Measurements from ENCODE around the gene UBE2Q1. TPM values are rescaled to one million over a fixed set of nuclear protein-coding genes. Genes with fewer than 3 reads are reported as not detected.
A peak's percentile ranks its signal among the peaks of the same experiment; 100 is the strongest.

Gene UBE2Q1
- total and polyA plus RNA-seq, 10 of the 15 experiments (the other 5 are each of a cell fraction or from before 2014, with no cell fraction given) = 3.9 to 82.6 (median 24.1) TPM

DNA sequence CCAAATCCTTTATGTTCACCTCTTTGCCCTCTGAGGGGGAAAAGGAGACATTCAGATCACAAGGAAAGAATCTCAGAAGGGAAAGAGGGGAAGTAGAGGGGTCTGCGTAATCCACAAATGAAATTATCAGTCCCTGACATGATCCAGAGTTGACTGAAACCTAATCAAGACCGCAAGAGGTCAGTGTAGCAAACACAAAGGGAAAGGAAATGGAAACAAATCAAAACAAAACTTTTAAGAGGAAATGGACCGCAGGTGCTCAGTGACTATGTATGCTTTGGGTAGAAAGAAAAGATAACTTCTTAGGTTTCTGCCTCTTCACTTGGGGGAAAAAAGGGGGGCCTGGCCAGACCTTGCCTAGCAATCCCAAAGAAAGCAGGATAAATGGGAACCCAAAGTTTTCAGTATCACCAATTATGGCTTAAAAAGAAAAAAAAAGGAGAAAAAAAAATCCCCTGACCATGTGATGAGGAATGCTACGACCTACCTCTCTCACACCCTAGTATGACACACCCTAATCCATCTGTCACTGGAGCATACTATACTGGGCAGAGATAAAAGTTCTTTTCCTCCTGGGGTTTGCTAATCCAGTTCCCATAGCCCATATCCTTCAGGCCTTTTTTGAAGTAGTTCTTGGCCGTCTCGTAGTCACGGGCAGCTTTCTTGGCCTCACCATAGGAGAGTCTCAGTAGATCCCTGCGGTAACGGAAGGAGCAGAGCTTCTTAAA is 26.0 kb upstream of the UBE2Q1 start:
- ChIA-PET CTCF (no interaction called here), RAD21 (ENCODE audit: unreplicated experiment) (interaction anchor here (1.5 kb wide), 1 partner anchor 25 kb away, joined by 4 read pairs; no protein-coding TSS in a partner anchor), POLR2A (no interaction called here), SMC1A (ENCODE audit: uncharacterized antibody, unreplicated experiment) (no interaction called here)
- no peak overlapping the region for H3K9ac ChIP-seq (ENCODE audit: control insufficient read depth, insufficient read depth, low read length)
- H3K4me3 ChIP-seq = no peak overlapping the region
- no peaks in the 10 kb centered on the region for H3K9me3 ChIP-seq (replicated peaks; ENCODE audit: control insufficient read depth, insufficient read depth, low read length)
- peaks cover 52 to 74% of the 10 kb centered on the region in 2 experiments for H3K36me3 ChIP-seq (ENCODE audit: control insufficient read depth in 2 of 2, insufficient read depth in 2 of 2, low read length in 1 of 2)
- no peaks in the 10 kb centered on the region for H3K27me3 ChIP-seq (replicated peaks in 1 of 2; ENCODE audit: control insufficient read depth in 2 of 2, insufficient read depth in 2 of 2, low read length in 1 of 2)
- no peaks in the 10 kb centered on the region for H3K79me2 ChIP-seq (ENCODE audit: control insufficient read depth, insufficient read depth, low read length)
- H3K4me2 ChIP-seq (ENCODE audit: control insufficient read depth, insufficient read depth) = no peak overlapping the region
- BruUV-seq (replicated peaks) = no TSS peak
- H3K27ac ChIP-seq (ENCODE audit: control insufficient read depth, insufficient read depth) = no peak overlapping the region
- ATAC-seq (peak; percentile 40; the same call in 2 of the 3 replicates), FAIRE-seq (peak; percentile 7), DNase-seq (ENCODE audit: low read depth, low spot score) (no peak)
- intact Hi-C loops (cut with micrococcal nuclease; ENCODE audit: unreplicated experiment) = no loop called here
- peaks cover 9% of the 10 kb centered on the region; the same call in 1 of the 2 replicates for H4K20me1 ChIP-seq (ENCODE audit: control insufficient read depth, insufficient read depth)
- H2AFZ ChIP-seq (ENCODE audit: control insufficient read depth, low read depth, low read length) = no peak overlapping the region
- 63% methylated on average over 9 of the region's 9 CpGs for WGBS (ENCODE audit: insufficient coverage, insufficient replicate concordance, low lambda C conversion rate, missing lambda C conversion rate)
- peaks cover 12% of the 10 kb centered on the region for H3K4me1 ChIP-seq (ENCODE audit: control insufficient read depth, insufficient read depth, low read length)
- in situ Hi-C loops (cut with MboI) = no loop called here
- no peak for TF ChIP-seq MYB (IDR thresholded peaks at IDR 0.05; ENCODE audit: borderline replicate concordance, low read depth, low read length)
- TF ChIP-seq TBL1XR1 (IDR thresholded peaks at IDR 0.05; ENCODE audit: low read depth, low read length) = no peak
- TF ChIP-seq ETV6 (conservative IDR thresholded peaks at IDR 0.05 in 1 of 2, IDR thresholded peaks at IDR 0.05 in 1 of 2; ENCODE audit: borderline replicate concordance in 1 of 2, low read depth in 1 of 2) = peak in 1 of 2 experiments; percentile 65; a peak in 1 of 4 replicates
- TF ChIP-seq YBX1 (IDR thresholded peaks at IDR 0.05) = no peak
- no peak for TF ChIP-seq SUZ12 (IDR thresholded peaks at IDR 0.05; ENCODE audit: unreplicated experiment)
- TF ChIP-seq POLR2AphosphoS5 (IDR thresholded peaks at IDR 0.05; ENCODE audit: low read length) = no peak
- TF ChIP-seq CBX5 (IDR thresholded peaks at IDR 0.05; ENCODE audit: low read depth) = no peak
- no peak for TF ChIP-seq ZNF622 (IDR thresholded peaks at IDR 0.05)
- no peak for TF ChIP-seq CHD4 (IDR thresholded peaks at IDR 0.05)
- TF ChIP-seq, protein P1, sequence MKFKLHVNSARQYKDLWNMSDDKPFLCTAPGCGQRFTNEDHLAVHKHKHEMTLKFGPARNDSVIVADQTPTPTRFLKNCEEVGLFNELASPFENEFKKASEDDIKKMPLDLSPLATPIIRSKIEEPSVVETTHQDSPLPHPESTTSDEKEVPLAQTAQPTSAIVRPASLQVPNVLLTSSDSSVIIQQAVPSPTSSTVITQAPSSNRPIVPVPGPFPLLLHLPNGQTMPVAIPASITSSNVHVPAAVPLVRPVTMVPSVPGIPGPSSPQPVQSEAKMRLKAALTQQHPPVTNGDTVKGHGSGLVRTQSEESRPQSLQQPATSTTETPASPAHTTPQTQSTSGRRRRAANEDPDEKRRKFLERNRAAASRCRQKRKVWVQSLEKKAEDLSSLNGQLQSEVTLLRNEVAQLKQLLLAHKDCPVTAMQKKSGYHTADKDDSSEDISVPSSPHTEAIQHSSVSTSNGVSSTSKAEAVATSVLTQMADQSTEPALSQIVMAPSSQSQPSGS (IDR thresholded peaks at IDR 0.05; ENCODE audit: low read length) = 0 out of 2 replicates have a peak, but pooled peaks have one; percentile 25
- TF ChIP-seq, protein P2, sequence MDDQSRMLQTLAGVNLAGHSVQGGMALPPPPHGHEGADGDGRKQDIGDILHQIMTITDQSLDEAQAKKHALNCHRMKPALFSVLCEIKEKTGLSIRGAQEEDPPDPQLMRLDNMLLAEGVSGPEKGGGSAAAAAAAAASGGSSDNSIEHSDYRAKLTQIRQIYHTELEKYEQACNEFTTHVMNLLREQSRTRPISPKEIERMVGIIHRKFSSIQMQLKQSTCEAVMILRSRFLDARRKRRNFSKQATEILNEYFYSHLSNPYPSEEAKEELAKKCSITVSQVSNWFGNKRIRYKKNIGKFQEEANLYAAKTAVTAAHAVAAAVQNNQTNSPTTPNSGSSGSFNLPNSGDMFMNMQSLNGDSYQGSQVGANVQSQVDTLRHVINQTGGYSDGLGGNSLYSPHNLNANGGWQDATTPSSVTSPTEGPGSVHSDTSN (IDR thresholded peaks at IDR 0.05; ENCODE audit: insufficient replicate concordance, low read depth, low read length) = no peak
- TF ChIP-seq RAD21 (IDR thresholded peaks at IDR 0.05; ENCODE audit: insufficient read depth, low read depth, low read length) = peak; percentile 23; the same call in 1 of the 2 replicates
- 0 out of 2 replicates have a peak, but pooled peaks have one; percentile 16 for TF ChIP-seq SPI1 (IDR thresholded peaks at IDR 0.05; ENCODE audit: borderline replicate concordance, insufficient read depth, low read depth, low read length)
- peak in 2 of 3 experiments; percentile 3 to 6; a peak in 1 of 6 replicates for TF ChIP-seq CTCF (IDR thresholded peaks at IDR 0.05 in 2 of 3, conservative IDR thresholded peaks at IDR 0.05 in 1 of 3; ENCODE audit: control insufficient read depth in 2 of 3, extremely low read depth in 1 of 3, insufficient read depth in 1 of 3, low read depth in 3 of 3, low read length in 3 of 3)
- no peak for TF ChIP-seq MTA3 (IDR thresholded peaks at IDR 0.05; ENCODE audit: borderline replicate concordance, low read length)

All from GM12878 (cell line).